Brain microvascular endothelial cell (primary cell): ENCODE results near the gene GMDS.
A peak's percentile ranks its signal among the peaks of the same experiment; 100 is the strongest.

Experiments used
- DNase-seq: peaks from one replicate; pipeline ENCODE4 v3.0.0-alpha.2; 2020
- H3K27ac ChIP-seq: fragments of 250-450 bp; sonication (Bioruptor Pico); 2 replicates; pipeline ENCODE4 v1.5.1; 2020; ENCODE audit warnings: mild to moderate bottlenecking, moderate library complexity
- H3K27me3 ChIP-seq: fragments of 250-450 bp; sonication (Bioruptor Pico); replicated peaks from 2 replicates; pipeline ENCODE4 v1.5.1; 2020; ENCODE audit warnings: mild to moderate bottlenecking
- H3K36me3 ChIP-seq: fragments of 250-450 bp; sonication (Bioruptor Pico); replicated peaks from 2 replicates; pipeline ENCODE4 v1.5.1; 2020; ENCODE audit warnings: mild to moderate bottlenecking
- H3K4me3 ChIP-seq: 2 replicates; pipeline ENCODE4 v1.5.1; 2011; ENCODE audit warnings: low read depth, mild to moderate bottlenecking, control low read depth, low read length, moderate library complexity
- CTCF ChIP-seq: IDR thresholded peaks from 2 replicates; pipeline ENCODE4 v1.5.1; 2011; ENCODE audit warnings: low read depth, mild to moderate bottlenecking, moderate library complexity, low read length, control low read depth, inconsistent platforms; ENCODE audit errors: missing control alignments
- in situ Hi-C: cut with HindIII; loops from 2 replicates; pipeline ENCODE4 v1.10.0; 2017; ENCODE audit warnings: low sequenced_read_pairs, low pct_ligation_motif_present

The GMDS gene

GRCh38 chr6:2245877-2246863 is 765 bp upstream of the GMDS start:
- Histone ChIP-seq H3K36me3 (no peaks in the 10 kb centered on the region), H3K27ac (peak overlapping the region; percentile 64), H3K4me3 (peak overlapping the region; percentile 80), H3K27me3 (no peaks in the 10 kb centered on the region)
- DNase-seq, result peak; percentile 8
- TF ChIP-seq CTCF, result no peak
- in situ Hi-C loops, result no loop called here

GRCh38 chr6:2244261-2245102 is 923 bp downstream of the GMDS start:
- TF ChIP-seq CTCF, result no peak
- no peaks in the 10 kb centered on the region for H3K36me3 ChIP-seq
- no peak overlapping the region for H3K27ac ChIP-seq
- in situ Hi-C loops, result no loop called here
- peak overlapping the region; percentile 85 for H3K4me3 ChIP-seq
- H3K27me3 ChIP-seq, result no peaks in the 10 kb centered on the region
- no peak for DNase-seq

- Histone ChIP-seq H3K36me3 (no peaks in the 10 kb centered on the region), H3K27me3 (no peaks in the 10 kb centered on the region), H3K4me3 (no peak overlapping the region), H3K27ac (no peak overlapping the region)
- in situ Hi-C loops, result no loop called here
- TF ChIP-seq CTCF, result no peak
- DNase-seq, result no peak
Measured at GRCh38 chr6:2242311-2242710, 3.1 kb downstream of the GMDS start.

- H3K36me3 ChIP-seq, result no peaks in the 10 kb centered on the region
- in situ Hi-C loops, result no loop called here
- no peak for DNase-seq
- H3K27me3 ChIP-seq, result no peaks in the 10 kb centered on the region
- no peak overlapping the region for H3K4me3 ChIP-seq
- no peak for TF ChIP-seq CTCF
- H3K27ac ChIP-seq, result no peak overlapping the region
Measured at GRCh38 chr6:2240961-2241360, 4.4 kb downstream of the GMDS start.

- TF ChIP-seq CTCF, result no peak
- in situ Hi-C loops, result no loop called here
- Histone ChIP-seq H3K27ac (no peak overlapping the region), H3K4me3 (no peak overlapping the region), H3K27me3 (no peaks in the 10 kb centered on the region), H3K36me3 (no peaks in the 10 kb centered on the region)
- peak; percentile 36 for DNase-seq
Measured at GRCh38 chr6:2237001-2237400, 8.4 kb downstream of the GMDS start.
